ENCODE data around the gene POLR2I.
"Not testable (repeated sequence)": the region's sequence is repeated elsewhere in the genome, so short reads cannot be mapped to it uniquely, and the experiment has no call there.

Gene POLR2I

GRCh38 chr19:36131221-36131620 is 16.5 kb upstream of the POLR2I start:
- not testable (repeated sequence) for DNase-seq

- DNase-seq, result no peak
These were observed 13.7 kb upstream of the POLR2I start for GRCh38 chr19:36128392-36128736.

- no peak for DNase-seq
These were observed 10.9 kb upstream of the POLR2I start for GRCh38 chr19:36125557-36125956.

- DNase-seq, result no peak
These were observed 6.9 kb upstream of the POLR2I start for GRCh38 chr19:36121486-36122124.

GRCh38 chr19:36120984-36121358 is 6.3 kb upstream of the POLR2I start:
- DNase-seq, result no peak

GRCh38 chr19:36120092-36120983 is 5.7 kb upstream of the POLR2I start:
- no peak for DNase-seq

GRCh38 chr19:36116344-36116637 is 1.6 kb upstream of the POLR2I start:
- no peak for DNase-seq

GRCh38 chr19:36115453-36116343 is 1.0 kb upstream of the POLR2I start, which contains the start of gene TBCB:
TSS of gene TBCB (plus strand) at chr19:36115468. CDS start at chr19:36115561, 93 bp downstream.
- peak; percentile 90 for DNase-seq

GRCh38 chr19:36113894-36114720 is 568 bp downstream of the POLR2I start:
- DNase-seq, result no peak

GRCh38 chr19:36113425-36113824 is 1.2 kb downstream of the POLR2I start:
- DNase-seq, result no peak

- DNase-seq, result no peak
These were observed 2.0 kb downstream of the POLR2I start for GRCh38 chr19:36112678-36113077.

GRCh38 chr19:36111200-36111539 is 3.5 kb downstream of the POLR2I start:
- DNase-seq, result no peak

- no peak for DNase-seq
These were observed 4.0 kb downstream of the POLR2I start, which contains the start of gene OVOL3 for GRCh38 chr19:36110487-36111199. TSS of gene OVOL3 (plus strand) at chr19:36111143. CDS start at chr19:36111203, 60 bp downstream.

GRCh38 chr19:36108684-36109083 is 6.0 kb downstream of the POLR2I start:
- no peak for DNase-seq

GRCh38 chr19:36106991-36107390 is 7.7 kb downstream of the POLR2I start:
- no peak for DNase-seq

GRCh38 chr19:36106441-36106840 is 8.2 kb downstream of the POLR2I start:
- no peak for DNase-seq

GRCh38 chr19:36103842-36104552 is 10.7 kb downstream of the POLR2I start:
- DNase-seq, result no peak

GRCh38 chr19:36103040-36103626 is 11.5 kb downstream of the POLR2I start:
- DNase-seq, result no peak

- DNase-seq, result no peak
These were observed 12.9 kb downstream of the POLR2I start for GRCh38 chr19:36101550-36102327.

GRCh38 chr19:36100476-36100875 is 14.2 kb downstream of the POLR2I start:
- no peak for DNase-seq

All from activated CD8-positive, alpha-beta memory T cell treated with anti-CD3 and anti-CD28 coated beads, Interleukin-2, amount 50 U/mL, for 4 hours (primary cell).